ENCODE results near the gene GRIP2.
A peak's percentile ranks its signal among the peaks of the same experiment; 100 is the strongest.

The GRIP2 gene

GRCh38 chr3:14542656-14543055, 2.5 kb upstream of the GRIP2 start:
- Histone ChIP-seq H3K4me3 (no peak overlapping the region), H3K27ac (no peak overlapping the region)

GRCh38 chr3:14541646-14542045, 1.5 kb upstream of the GRIP2 start:
- H3K27ac ChIP-seq: no peak overlapping the region
- H3K4me3 ChIP-seq: no peak overlapping the region

GRCh38 chr3:14540821-14541385, 761 bp upstream of the GRIP2 start:
- no peak overlapping the region for H3K4me3 ChIP-seq
- H3K27ac ChIP-seq: no peak overlapping the region

- H3K27ac ChIP-seq: no peak overlapping the region
- no peak overlapping the region for H3K4me3 ChIP-seq
These were observed 779 bp downstream of the GRIP2 start for GRCh38 chr3:14539384-14539741.

GRCh38 chr3:14538451-14539088, 1.6 kb downstream of the GRIP2 start:
- H3K4me3 ChIP-seq: no peak overlapping the region
- no peak overlapping the region for H3K27ac ChIP-seq

- Histone ChIP-seq H3K27ac (no peak overlapping the region), H3K4me3 (no peak overlapping the region)
These were observed 2.3 kb downstream of the GRIP2 start for GRCh38 chr3:14537590-14538450.

GRCh38 chr3:14536837-14537589, 3.1 kb downstream of the GRIP2 start:
- Histone ChIP-seq H3K4me3 (no peak overlapping the region), H3K27ac (no peak overlapping the region)

GRCh38 chr3:14536055-14536815, 3.9 kb downstream of the GRIP2 start:
- H3K4me3 ChIP-seq: no peak overlapping the region
- no peak overlapping the region for H3K27ac ChIP-seq

- Histone ChIP-seq H3K4me3 (no peak overlapping the region), H3K27ac (no peak overlapping the region)
These were observed 4.5 kb downstream of the GRIP2 start for GRCh38 chr3:14535616-14536015.

- H3K4me3 ChIP-seq: no peak overlapping the region
These were observed 5.5 kb downstream of the GRIP2 start for GRCh38 chr3:14534516-14535191.

GRCh38 chr3:14533457-14533958, 6.6 kb downstream of the GRIP2 start:
- H3K4me3 ChIP-seq: no peak overlapping the region
- peak overlapping the region in 11 of 21 experiments; percentile 4 to 67 (median 39) for H3K27ac ChIP-seq

More at GRCh38 chr3:14534516-14535191, 5.5 kb downstream of the GRIP2 start:
- H3K27ac ChIP-seq: peak overlapping the region in 5 of 21 experiments; percentile 25 to 67 (median 39)

GRCh38 chr3:14532691-14533456, 7.3 kb downstream of the GRIP2 start:
- no peak overlapping the region for H3K4me3 ChIP-seq
- H3K27ac ChIP-seq: peak overlapping the region in 11 of 21 experiments; percentile 4 to 67 (median 49)

- H3K27ac ChIP-seq: peak overlapping the region in 6 of 21 experiments; percentile 7 to 67 (median 44)
These were observed 8.2 kb downstream of the GRIP2 start for GRCh38 chr3:14531856-14532395.

GRCh38 chr3:14528081-14528480, 12.1 kb downstream of the GRIP2 start:
- Histone ChIP-seq H3K27ac (peak overlapping the region in 6 of 21 experiments; percentile 7 to 74 (median 38)), H3K4me3 (no peak overlapping the region)

More at GRCh38 chr3:14531856-14532395, 8.2 kb downstream of the GRIP2 start:
- H3K4me3 ChIP-seq: no peak overlapping the region

GRCh38 chr3:14525685-14526631, 14.2 kb downstream of the GRIP2 start:
- H3K4me3 ChIP-seq: peak overlapping the region in 2 of 7 experiments; percentile 10 to 14
- H3K27ac ChIP-seq: peak overlapping the region in 17 of 21 experiments; percentile 18 to 75 (median 55)

GRCh38 chr3:14524920-14525660, 15.1 kb downstream of the GRIP2 start:
- H3K4me3 ChIP-seq: peak overlapping the region in 2 of 7 experiments; percentile 10 to 14
- peak overlapping the region in 12 of 21 experiments; percentile 18 to 75 (median 60) for H3K27ac ChIP-seq
